ENCODE data around the gene SPINK1. TPM values are rescaled to one million over a fixed set of nuclear protein-coding genes. Genes with fewer than 3 reads are reported as not detected.
A peak's percentile ranks its signal among the peaks of the same experiment; 100 is the strongest.

The SPINK1 gene
- total and polyA plus RNA-seq, 2 of the 13 experiments (the other 11 are each of a cell fraction or from before 2014, with no cell fraction given): 14.7 to 17.1 TPM

DNA sequence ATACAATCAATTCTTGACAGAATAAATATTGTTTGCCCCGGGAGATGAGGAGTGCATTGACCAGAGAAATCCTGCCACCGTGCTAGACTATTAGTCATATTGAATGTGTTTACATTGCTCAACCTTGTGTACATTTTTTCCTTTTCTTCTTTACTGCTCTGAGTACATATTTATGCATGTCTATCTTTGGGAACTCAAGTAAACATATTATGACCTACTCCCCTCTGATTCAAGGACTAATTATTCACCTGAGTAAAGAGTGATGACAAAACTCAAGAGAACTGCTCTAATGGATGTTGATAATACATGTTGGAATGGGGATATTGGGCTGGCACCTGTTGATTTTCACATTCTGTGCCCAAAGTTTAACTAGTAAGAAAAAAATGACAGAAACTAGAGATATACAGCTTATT lies 3.9 kb upstream of the SPINK1 start (continued):
- TF ChIP-seq, protein P1, sequence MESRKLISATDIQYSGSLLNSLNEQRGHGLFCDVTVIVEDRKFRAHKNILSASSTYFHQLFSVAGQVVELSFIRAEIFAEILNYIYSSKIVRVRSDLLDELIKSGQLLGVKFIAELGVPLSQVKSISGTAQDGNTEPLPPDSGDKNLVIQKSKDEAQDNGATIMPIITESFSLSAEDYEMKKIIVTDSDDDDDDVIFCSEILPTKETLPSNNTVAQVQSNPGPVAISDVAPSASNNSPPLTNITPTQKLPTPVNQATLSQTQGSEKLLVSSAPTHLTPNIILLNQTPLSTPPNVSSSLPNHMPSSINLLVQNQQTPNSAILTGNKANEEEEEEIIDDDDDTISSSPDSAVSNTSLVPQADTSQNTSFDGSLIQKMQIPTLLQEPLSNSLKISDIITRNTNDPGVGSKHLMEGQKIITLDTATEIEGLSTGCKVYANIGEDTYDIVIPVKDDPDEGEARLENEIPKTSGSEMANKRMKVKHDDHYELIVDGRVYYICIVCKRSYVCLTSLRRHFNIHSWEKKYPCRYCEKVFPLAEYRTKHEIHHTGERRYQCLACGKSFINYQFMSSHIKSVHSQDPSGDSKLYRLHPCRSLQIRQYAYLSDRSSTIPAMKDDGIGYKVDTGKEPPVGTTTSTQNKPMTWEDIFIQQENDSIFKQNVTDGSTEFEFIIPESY (CRISPR knock-in tag; IDR thresholded peaks at IDR 0.05): no peak
- TF ChIP-seq, protein P2, sequence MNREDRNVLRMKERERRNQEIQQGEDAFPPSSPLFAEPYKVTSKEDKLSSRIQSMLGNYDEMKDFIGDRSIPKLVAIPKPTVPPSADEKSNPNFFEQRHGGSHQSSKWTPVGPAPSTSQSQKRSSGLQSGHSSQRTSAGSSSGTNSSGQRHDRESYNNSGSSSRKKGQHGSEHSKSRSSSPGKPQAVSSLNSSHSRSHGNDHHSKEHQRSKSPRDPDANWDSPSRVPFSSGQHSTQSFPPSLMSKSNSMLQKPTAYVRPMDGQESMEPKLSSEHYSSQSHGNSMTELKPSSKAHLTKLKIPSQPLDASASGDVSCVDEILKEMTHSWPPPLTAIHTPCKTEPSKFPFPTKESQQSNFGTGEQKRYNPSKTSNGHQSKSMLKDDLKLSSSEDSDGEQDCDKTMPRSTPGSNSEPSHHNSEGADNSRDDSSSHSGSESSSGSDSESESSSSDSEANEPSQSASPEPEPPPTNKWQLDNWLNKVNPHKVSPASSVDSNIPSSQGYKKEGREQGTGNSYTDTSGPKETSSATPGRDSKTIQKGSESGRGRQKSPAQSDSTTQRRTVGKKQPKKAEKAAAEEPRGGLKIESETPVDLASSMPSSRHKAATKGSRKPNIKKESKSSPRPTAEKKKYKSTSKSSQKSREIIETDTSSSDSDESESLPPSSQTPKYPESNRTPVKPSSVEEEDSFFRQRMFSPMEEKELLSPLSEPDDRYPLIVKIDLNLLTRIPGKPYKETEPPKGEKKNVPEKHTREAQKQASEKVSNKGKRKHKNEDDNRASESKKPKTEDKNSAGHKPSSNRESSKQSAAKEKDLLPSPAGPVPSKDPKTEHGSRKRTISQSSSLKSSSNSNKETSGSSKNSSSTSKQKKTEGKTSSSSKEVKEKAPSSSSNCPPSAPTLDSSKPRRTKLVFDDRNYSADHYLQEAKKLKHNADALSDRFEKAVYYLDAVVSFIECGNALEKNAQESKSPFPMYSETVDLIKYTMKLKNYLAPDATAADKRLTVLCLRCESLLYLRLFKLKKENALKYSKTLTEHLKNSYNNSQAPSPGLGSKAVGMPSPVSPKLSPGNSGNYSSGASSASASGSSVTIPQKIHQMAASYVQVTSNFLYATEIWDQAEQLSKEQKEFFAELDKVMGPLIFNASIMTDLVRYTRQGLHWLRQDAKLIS (CRISPR knock-in tag; IDR thresholded peaks at IDR 0.05): no peak
- no peak for TF ChIP-seq PRPF4 (IDR thresholded peaks at IDR 0.05; ENCODE audit: low read depth, low read length, poor library complexity, severe bottlenecking)
- TF ChIP-seq EED (CRISPR knock-in tag; IDR thresholded peaks at IDR 0.05): no peak
- TF ChIP-seq, protein P3, sequence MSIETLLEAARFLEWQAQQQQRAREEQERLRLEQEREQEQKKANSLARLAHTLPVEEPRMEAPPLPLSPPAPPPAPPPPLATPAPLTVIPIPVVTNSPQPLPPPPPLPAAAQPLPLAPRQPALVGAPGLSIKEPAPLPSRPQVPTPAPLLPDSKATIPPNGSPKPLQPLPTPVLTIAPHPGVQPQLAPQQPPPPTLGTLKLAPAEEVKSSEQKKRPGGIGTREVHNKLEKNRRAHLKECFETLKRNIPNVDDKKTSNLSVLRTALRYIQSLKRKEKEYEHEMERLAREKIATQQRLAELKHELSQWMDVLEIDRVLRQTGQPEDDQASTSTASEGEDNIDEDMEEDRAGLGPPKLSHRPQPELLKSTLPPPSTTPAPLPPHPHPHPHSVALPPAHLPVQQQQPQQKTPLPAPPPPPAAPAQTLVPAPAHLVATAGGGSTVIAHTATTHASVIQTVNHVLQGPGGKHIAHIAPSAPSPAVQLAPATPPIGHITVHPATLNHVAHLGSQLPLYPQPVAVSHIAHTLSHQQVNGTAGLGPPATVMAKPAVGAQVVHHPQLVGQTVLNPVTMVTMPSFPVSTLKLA (IDR thresholded peaks at IDR 0.05): 0 out of 2 replicates have a peak, but pooled peaks have one; percentile 4
- no peak for TF ChIP-seq ZNF547 (CRISPR knock-in tag; IDR thresholded peaks at IDR 0.05)
- peak; percentile 93 for TF ChIP-seq ZNF670 (CRISPR knock-in tag; IDR thresholded peaks at IDR 0.05; ENCODE audit: borderline replicate concordance)
- TF ChIP-seq, protein P4, sequence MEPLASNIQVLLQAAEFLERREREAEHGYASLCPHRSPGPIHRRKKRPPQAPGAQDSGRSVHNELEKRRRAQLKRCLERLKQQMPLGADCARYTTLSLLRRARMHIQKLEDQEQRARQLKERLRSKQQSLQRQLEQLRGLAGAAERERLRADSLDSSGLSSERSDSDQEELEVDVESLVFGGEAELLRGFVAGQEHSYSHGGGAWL (CRISPR knock-in tag; IDR thresholded peaks at IDR 0.05): no peak
- TF ChIP-seq, protein P5, sequence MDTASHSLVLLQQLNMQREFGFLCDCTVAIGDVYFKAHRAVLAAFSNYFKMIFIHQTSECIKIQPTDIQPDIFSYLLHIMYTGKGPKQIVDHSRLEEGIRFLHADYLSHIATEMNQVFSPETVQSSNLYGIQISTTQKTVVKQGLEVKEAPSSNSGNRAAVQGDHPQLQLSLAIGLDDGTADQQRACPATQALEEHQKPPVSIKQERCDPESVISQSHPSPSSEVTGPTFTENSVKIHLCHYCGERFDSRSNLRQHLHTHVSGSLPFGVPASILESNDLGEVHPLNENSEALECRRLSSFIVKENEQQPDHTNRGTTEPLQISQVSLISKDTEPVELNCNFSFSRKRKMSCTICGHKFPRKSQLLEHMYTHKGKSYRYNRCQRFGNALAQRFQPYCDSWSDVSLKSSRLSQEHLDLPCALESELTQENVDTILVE (CRISPR knock-in tag; IDR thresholded peaks at IDR 0.05): peak; percentile 97
- TF ChIP-seq SUZ12 (IDR thresholded peaks at IDR 0.05; ENCODE audit: low read depth, low read length): no peak
- TF ChIP-seq, protein P6, sequence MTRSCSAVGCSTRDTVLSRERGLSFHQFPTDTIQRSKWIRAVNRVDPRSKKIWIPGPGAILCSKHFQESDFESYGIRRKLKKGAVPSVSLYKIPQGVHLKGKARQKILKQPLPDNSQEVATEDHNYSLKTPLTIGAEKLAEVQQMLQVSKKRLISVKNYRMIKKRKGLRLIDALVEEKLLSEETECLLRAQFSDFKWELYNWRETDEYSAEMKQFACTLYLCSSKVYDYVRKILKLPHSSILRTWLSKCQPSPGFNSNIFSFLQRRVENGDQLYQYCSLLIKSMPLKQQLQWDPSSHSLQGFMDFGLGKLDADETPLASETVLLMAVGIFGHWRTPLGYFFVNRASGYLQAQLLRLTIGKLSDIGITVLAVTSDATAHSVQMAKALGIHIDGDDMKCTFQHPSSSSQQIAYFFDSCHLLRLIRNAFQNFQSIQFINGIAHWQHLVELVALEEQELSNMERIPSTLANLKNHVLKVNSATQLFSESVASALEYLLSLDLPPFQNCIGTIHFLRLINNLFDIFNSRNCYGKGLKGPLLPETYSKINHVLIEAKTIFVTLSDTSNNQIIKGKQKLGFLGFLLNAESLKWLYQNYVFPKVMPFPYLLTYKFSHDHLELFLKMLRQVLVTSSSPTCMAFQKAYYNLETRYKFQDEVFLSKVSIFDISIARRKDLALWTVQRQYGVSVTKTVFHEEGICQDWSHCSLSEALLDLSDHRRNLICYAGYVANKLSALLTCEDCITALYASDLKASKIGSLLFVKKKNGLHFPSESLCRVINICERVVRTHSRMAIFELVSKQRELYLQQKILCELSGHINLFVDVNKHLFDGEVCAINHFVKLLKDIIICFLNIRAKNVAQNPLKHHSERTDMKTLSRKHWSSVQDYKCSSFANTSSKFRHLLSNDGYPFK (CRISPR knock-in tag; IDR thresholded peaks at IDR 0.05; ENCODE audit: borderline replicate concordance): no peak
- peak; percentile 99 for TF ChIP-seq ISL2 (CRISPR knock-in tag; IDR thresholded peaks at IDR 0.05)
- TF ChIP-seq, protein P7, sequence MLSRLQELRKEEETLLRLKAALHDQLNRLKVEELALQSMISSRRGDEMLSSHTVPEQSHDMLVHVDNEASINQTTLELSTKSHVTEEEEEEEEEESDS (CRISPR knock-in tag; IDR thresholded peaks at IDR 0.05; ENCODE audit: borderline replicate concordance): no peak
- TF ChIP-seq KMT2B (CRISPR knock-in tag; IDR thresholded peaks at IDR 0.05): peak; percentile 76; the same call in 1 of the 2 replicates
- no peak for TF ChIP-seq ZC3H13 (CRISPR knock-in tag; IDR thresholded peaks at IDR 0.05)
- peak; percentile 29; the same call in 1 of the 2 replicates for TF ChIP-seq ZBTB7A (CRISPR knock-in tag; IDR thresholded peaks at IDR 0.05)
- TF ChIP-seq ZNF496 (CRISPR knock-in tag; IDR thresholded peaks at IDR 0.05; ENCODE audit: insufficient replicate concordance): no peak
- TF ChIP-seq ZSCAN22 (CRISPR knock-in tag; IDR thresholded peaks at IDR 0.05): no peak

Measured in HepG2 (cell line).